ENCODE results near the gene STPG1. TPM values are rescaled to one million over a fixed set of nuclear protein-coding genes. Genes with fewer than 3 reads are reported as not detected.

The STPG1 gene
- total and polyA plus RNA-seq, 2 of the 13 experiments (the other 11 are each of a cell fraction or from before 2014, with no cell fraction given), result 3.4 to 4.3 TPM

DNA sequence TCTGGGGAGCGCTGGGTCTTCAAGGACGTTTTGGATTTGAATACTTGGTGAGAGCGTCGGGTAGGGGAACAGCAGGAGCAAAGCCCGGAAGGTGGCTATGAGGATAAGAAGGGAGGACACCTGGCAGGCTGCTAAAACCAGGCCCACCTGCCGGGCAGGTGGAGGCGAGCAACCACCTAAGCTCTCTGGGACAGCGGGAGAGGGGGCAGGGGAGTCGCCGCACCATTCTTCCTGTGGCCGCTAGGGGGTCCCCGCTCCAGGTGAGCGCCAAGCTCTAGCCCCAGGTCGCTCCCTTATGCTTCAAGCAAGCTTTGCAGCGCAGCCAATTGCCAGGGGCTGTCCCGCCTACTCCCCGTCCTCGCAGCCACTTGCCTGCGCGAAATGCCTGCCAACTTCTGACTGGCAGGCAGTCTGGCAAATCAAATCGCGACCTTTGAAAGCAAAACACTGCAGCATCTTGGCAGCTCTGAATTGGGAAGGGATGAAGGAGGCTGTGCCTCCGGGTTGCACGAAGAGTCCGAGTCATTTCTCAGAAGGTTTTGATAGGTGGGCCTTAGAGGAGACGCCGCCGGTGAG lies 1.8 kb upstream of the STPG1 start, which contains the start of gene NIPAL3 (continued):
- TF ChIP-seq, protein P1, sequence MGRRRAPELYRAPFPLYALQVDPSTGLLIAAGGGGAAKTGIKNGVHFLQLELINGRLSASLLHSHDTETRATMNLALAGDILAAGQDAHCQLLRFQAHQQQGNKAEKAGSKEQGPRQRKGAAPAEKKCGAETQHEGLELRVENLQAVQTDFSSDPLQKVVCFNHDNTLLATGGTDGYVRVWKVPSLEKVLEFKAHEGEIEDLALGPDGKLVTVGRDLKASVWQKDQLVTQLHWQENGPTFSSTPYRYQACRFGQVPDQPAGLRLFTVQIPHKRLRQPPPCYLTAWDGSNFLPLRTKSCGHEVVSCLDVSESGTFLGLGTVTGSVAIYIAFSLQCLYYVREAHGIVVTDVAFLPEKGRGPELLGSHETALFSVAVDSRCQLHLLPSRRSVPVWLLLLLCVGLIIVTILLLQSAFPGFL (CRISPR knock-in tag; IDR thresholded peaks at IDR 0.05), result no peak
- TF ChIP-seq ZNF251 (CRISPR knock-in tag; IDR thresholded peaks at IDR 0.05) (no peak), ZNF484 (CRISPR knock-in tag; IDR thresholded peaks at IDR 0.05; ENCODE audit: borderline replicate concordance, low read depth) (no peak), ZFP1 (CRISPR knock-in tag; IDR thresholded peaks at IDR 0.05) (peak; percentile 66), ZBTB7A (CRISPR knock-in tag; IDR thresholded peaks at IDR 0.05) (no peak), SP1 (IDR thresholded peaks at IDR 0.05) (no peak), SP1 (CRISPR knock-in tag; IDR thresholded peaks at IDR 0.05) (peak; percentile 48; the same call in 1 of the 2 replicates), MATR3 (CRISPR knock-in tag; IDR thresholded peaks at IDR 0.05) (no peak), ZNF598 (CRISPR knock-in tag; IDR thresholded peaks at IDR 0.05; ENCODE audit: borderline replicate concordance) (no peak), AHR (CRISPR knock-in tag; IDR thresholded peaks at IDR 0.05) (no peak), MAFK (conservative IDR thresholded peaks at IDR 0.05 in 1 of 2, IDR thresholded peaks at IDR 0.05 in 1 of 2; ENCODE audit: low read length in 2 of 2) (no peak), ZNF749 (CRISPR knock-in tag; IDR thresholded peaks at IDR 0.05; ENCODE audit: borderline replicate concordance) (no peak), RFX3 (CRISPR knock-in tag; IDR thresholded peaks at IDR 0.05) (no peak), ZMYM3 (CRISPR knock-in tag; IDR thresholded peaks at IDR 0.05) (no peak), GATAD2A (CRISPR knock-in tag; IDR thresholded peaks at IDR 0.05) (no peak), HMG20A (CRISPR knock-in tag; IDR thresholded peaks at IDR 0.05; ENCODE audit: borderline replicate concordance) (no peak)
- TF ChIP-seq, protein P2, sequence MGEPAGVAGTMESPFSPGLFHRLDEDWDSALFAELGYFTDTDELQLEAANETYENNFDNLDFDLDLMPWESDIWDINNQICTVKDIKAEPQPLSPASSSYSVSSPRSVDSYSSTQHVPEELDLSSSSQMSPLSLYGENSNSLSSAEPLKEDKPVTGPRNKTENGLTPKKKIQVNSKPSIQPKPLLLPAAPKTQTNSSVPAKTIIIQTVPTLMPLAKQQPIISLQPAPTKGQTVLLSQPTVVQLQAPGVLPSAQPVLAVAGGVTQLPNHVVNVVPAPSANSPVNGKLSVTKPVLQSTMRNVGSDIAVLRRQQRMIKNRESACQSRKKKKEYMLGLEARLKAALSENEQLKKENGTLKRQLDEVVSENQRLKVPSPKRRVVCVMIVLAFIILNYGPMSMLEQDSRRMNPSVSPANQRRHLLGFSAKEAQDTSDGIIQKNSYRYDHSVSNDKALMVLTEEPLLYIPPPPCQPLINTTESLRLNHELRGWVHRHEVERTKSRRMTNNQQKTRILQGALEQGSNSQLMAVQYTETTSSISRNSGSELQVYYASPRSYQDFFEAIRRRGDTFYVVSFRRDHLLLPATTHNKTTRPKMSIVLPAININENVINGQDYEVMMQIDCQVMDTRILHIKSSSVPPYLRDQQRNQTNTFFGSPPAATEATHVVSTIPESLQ (CRISPR knock-in tag; conservative IDR thresholded peaks at IDR 0.05), result no peak
- TF ChIP-seq, protein P3, sequence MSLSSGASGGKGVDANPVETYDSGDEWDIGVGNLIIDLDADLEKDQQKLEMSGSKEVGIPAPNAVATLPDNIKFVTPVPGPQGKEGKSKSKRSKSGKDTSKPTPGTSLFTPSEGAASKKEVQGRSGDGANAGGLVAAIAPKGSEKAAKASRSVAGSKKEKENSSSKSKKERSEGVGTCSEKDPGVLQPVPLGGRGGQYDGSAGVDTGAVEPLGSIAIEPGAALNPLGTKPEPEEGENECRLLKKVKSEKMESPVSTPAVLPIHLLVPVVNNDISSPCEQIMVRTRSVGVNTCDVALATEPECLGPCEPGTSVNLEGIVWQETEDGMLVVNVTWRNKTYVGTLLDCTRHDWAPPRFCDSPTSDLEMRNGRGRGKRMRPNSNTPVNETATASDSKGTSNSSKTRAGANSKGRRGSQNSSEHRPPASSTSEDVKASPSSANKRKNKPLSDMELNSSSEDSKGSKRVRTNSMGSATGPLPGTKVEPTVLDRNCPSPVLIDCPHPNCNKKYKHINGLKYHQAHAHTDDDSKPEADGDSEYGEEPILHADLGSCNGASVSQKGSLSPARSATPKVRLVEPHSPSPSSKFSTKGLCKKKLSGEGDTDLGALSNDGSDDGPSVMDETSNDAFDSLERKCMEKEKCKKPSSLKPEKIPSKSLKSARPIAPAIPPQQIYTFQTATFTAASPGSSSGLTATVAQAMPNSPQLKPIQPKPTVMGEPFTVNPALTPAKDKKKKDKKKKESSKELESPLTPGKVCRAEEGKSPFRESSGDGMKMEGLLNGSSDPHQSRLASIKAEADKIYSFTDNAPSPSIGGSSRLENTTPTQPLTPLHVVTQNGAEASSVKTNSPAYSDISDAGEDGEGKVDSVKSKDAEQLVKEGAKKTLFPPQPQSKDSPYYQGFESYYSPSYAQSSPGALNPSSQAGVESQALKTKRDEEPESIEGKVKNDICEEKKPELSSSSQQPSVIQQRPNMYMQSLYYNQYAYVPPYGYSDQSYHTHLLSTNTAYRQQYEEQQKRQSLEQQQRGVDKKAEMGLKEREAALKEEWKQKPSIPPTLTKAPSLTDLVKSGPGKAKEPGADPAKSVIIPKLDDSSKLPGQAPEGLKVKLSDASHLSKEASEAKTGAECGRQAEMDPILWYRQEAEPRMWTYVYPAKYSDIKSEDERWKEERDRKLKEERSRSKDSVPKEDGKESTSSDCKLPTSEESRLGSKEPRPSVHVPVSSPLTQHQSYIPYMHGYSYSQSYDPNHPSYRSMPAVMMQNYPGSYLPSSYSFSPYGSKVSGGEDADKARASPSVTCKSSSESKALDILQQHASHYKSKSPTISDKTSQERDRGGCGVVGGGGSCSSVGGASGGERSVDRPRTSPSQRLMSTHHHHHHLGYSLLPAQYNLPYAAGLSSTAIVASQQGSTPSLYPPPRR (CRISPR knock-in tag; IDR thresholded peaks at IDR 0.05; ENCODE audit: borderline replicate concordance), result no peak
- TF ChIP-seq, protein P4, sequence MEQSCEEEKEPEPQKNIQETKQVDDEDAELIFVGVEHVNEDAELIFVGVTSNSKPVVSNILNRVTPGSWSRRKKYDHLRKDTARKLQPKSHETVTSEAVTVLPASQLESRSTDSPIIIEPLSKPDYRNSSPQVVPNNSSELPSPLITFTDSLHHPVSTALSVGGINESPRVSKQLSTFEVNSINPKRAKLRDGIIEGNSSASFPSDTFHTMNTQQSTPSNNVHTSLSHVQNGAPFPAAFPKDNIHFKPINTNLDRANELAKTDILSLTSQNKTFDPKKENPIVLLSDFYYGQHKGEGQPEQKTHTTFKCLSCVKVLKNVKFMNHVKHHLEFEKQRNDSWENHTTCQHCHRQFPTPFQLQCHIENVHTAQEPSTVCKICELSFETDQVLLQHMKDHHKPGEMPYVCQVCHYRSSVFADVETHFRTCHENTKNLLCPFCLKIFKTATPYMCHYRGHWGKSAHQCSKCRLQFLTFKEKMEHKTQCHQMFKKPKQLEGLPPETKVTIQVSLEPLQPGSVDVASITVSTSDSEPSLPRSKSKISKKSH (CRISPR knock-in tag; IDR thresholded peaks at IDR 0.05; ENCODE audit: borderline replicate concordance), result no peak
- TF ChIP-seq, protein P5, sequence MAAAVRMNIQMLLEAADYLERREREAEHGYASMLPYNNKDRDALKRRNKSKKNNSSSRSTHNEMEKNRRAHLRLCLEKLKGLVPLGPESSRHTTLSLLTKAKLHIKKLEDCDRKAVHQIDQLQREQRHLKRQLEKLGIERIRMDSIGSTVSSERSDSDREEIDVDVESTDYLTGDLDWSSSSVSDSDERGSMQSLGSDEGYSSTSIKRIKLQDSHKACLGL (CRISPR knock-in tag; IDR thresholded peaks at IDR 0.05), result no peak
- TF ChIP-seq, protein P6, sequence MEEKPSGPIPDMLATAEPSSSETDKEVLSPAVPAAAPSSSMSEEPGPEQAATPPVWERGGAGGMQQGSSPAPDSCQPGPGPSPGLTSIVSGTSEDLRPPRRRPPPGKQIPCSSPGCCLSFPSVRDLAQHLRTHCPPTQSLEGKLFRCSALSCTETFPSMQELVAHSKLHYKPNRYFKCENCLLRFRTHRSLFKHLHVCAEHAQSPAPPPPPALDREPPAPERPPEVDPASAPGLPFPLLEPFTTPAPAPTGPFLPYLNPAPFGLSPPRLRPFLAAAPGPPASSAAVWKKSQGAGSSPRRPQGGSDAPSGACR (CRISPR knock-in tag; IDR thresholded peaks at IDR 0.05), result no peak

Measured in HepG2 (cell line).